Pulmonary artery endothelial cell (primary cell): ENCODE results near the gene KIF7. TPM values are rescaled to one million over a fixed set of nuclear protein-coding genes. Genes with fewer than 3 reads are reported as not detected.
"Not testable (repeated sequence)": the region's sequence is repeated elsewhere in the genome, so short reads cannot be mapped to it uniquely, and the experiment has no call there.

Experiments used
- DNase-seq: peaks from one replicate; pipeline ENCODE4 v3.0.0-alpha.2; 2011; ENCODE audit warnings: low read depth, low spot score
- total RNA-seq: library from RNA; depleted of rRNA; stranded (reverse); fragments of >200 nt; gene quantifications from 2 replicates; pipeline ENCODE4 v1.2.3, GENCODE V29; 2014

The KIF7 gene
- total RNA-seq, 1 donor from 2014 or later, result 10.9 TPM

DNA sequence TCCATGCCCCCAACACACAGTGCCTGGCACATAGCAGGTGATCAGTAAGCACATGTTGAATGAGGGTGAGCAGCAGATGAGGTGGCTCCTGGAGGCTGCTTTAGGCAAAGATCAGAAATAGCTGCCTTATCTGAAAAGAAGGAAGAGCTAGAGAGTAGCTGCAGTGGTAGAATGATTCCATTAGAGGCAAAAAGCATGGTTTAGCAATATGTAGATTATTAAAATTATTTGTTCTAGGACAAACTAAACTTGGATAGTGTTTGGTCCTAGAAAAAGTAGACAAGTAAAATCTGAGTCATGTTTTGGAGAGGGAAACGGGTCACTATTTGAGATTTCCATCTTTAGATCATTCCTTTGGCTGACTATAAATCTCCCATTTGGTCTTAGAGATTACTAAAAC, 32.1 kb downstream of the KIF7 start:
- DNase-seq, result no peak

GRCh38 chr15:89621547-89621946, 33.7 kb downstream of the KIF7 start:
- no peak for DNase-seq

GRCh38 chr15:89616228-89616627, 39.0 kb downstream of the KIF7 start:
- no peak for DNase-seq

GRCh38 chr15:89615135-89615534, 40.1 kb downstream of the KIF7 start:
- no peak for DNase-seq

GRCh38 chr15:89614164-89614563, 41.1 kb downstream of the KIF7 start:
- no peak for DNase-seq

- DNase-seq, result no peak
Observed at GRCh38 chr15:89613031-89613430, 42.2 kb downstream of the KIF7 start.

DNA sequence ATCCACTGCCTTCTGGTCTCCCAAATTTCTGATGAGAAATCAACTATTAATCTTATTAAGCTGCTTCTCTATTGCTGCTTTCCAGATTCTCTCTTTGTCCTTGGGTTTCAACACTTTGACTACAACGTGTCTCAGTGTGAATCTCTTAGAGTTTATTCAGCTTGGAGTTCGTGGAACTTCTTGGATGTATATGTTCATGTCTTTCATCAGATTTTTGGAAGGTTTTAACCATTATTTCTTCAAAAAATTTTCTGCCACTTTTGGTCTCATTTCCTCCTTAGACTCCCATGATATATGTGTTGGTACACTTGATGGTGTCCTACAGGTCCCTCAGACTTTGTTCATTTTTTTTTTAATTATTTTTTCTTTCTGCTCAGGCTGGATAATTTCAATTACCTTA, 44.0 kb downstream of the KIF7 start:
- no peak for DNase-seq

GRCh38 chr15:89599021-89599420, 56.2 kb downstream of the KIF7 start:
- no peak for DNase-seq

DNA sequence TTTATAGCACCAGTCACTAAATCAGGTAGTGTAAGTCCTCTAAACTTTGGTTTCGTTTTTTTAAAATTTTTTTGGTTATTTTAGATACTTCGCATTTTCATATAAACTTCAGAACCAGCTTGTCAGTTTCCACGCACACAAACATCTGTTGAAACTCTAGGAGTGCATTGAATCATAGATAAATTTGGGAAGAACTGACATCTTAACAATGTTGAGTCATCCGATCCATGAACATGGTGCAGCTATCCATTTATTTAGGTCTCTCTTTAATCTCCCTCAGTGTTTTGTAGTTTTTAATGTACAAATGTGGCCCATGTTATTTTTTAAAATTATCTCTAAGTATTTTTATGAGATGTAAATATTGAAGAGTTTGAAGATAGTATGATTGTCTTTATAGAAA, 62.2 kb downstream of the KIF7 start:
- DNase-seq, result no peak

- no peak for DNase-seq
Observed at GRCh38 chr15:89591834-89592233, 63.4 kb downstream of the KIF7 start.

- no peak for DNase-seq
Observed at GRCh38 chr15:89587955-89588354, 67.3 kb downstream of the KIF7 start.

DNA sequence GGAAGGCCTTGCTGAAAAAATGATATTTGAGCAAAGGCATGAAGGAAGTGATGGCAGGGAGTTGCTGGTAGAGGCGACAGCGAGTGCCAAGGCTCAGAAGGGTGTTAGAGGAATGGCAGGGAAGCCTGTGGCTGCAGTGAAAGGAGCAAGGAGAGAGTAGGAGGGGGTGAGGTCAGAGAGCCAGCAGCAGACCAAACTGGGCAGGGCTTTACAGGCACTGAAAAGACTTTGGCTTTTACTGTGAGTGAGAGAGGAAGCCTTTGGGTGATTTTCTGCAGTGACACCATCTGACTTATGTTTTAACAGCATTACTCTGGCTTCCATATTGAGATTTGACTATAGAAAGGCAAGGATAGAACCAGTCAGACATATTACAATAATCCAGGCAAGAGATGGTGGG, 68.6 kb downstream of the KIF7 start:
- DNase-seq, result no peak

DNA sequence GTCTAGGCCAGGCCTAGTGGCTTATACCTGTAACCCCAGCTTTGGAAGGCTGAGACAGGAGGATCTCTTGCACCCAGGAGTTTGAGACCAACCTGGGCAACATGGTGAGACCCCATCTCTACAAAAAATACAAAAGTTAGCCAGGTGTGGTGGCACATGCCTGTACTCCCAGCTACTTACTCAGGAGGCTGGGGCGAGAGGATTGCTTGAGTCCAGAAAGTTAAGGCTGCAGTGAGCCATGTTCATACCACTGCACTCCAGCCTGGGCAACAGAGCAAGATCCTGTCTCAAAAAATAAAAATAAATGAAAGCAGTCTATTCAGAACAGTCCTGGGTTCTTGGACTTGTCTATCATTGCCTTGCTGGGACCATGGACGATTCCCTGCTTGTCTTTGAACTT, 74.5 kb downstream of the KIF7 start:
- not testable (repeated sequence) for DNase-seq

DNA sequence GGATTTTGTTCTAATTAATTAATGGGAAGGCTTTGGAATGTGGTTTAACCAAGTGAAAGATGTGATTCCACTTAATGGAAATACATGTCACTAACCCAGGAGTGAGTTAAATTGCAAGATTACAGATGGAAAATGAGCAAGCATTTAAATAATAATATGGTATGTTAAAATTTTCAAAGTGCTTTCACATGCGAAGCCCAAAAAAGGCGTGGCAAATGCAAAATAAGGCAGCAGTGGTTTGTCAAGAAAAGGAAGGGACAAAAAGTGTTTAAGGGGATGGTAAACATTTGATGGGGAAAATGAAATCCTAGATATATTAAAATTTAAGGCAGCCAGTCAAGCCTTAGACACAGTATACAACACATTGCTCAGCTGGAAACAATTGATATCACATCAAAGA, 77.1 kb downstream of the KIF7 start:
- DNase-seq, result no peak

Other genes with a start within 250 kb of the KIF7 start
- gene RHCG, start 158.9 kb downstream of the KIF7 start, total RNA-seq, result not detected in 2 replicates
- 3.2 and 9.2 TPM in 2 replicates for gene TICRR, start 80.0 kb downstream of the KIF7 start, total RNA-seq
- 0.07 and 0.18 TPM in 2 replicates for gene PLIN1, start 23.9 kb upstream of the KIF7 start, total RNA-seq
- gene PEX11A, start 35.3 kb upstream of the KIF7 start, total RNA-seq, result 4.7 and 7.5 TPM in 2 replicates
- gene WDR93, start 35.3 kb upstream of the KIF7 start, total RNA-seq, result under 0.01 and 0.07 TPM in 2 replicates
- 0.46 TPM in 2 replicates for gene MESP1, start 95.8 kb upstream of the KIF7 start, total RNA-seq
- 0.14 TPM in 1 of 2 replicates, not detected in the other for gene MESP2, start 120.9 kb upstream of the KIF7 start, total RNA-seq
- 35.6 and 41.0 TPM in 2 replicates for gene ANPEP, start 159.4 kb upstream of the KIF7 start, total RNA-seq
- gene AP3S2, start 238.5 kb upstream of the KIF7 start, total RNA-seq, result 19.5 and 35.1 TPM in 2 replicates